Hindlimb muscle (tissue), 1 donor: Measurements from ENCODE around the gene MFRP. TPM values are rescaled to one million over a fixed set of nuclear protein-coding genes. Genes with fewer than 3 reads are reported as not detected.

Source experiments
- DNase-seq: peaks from one replicate; pipeline ENCODE4 v3.0.0-alpha.2; 2013
- polyA plus RNA-seq: library from polyadenylated mRNA; unstranded; fragments of 120-200 nt; gene quantifications from one replicate; pipeline ENCODE4 v1.2.1, GENCODE V29; 2013; ENCODE audit not compliant: insufficient read length

Gene MFRP
- polyA plus RNA-seq, 1 donor, result not detected

DNA sequence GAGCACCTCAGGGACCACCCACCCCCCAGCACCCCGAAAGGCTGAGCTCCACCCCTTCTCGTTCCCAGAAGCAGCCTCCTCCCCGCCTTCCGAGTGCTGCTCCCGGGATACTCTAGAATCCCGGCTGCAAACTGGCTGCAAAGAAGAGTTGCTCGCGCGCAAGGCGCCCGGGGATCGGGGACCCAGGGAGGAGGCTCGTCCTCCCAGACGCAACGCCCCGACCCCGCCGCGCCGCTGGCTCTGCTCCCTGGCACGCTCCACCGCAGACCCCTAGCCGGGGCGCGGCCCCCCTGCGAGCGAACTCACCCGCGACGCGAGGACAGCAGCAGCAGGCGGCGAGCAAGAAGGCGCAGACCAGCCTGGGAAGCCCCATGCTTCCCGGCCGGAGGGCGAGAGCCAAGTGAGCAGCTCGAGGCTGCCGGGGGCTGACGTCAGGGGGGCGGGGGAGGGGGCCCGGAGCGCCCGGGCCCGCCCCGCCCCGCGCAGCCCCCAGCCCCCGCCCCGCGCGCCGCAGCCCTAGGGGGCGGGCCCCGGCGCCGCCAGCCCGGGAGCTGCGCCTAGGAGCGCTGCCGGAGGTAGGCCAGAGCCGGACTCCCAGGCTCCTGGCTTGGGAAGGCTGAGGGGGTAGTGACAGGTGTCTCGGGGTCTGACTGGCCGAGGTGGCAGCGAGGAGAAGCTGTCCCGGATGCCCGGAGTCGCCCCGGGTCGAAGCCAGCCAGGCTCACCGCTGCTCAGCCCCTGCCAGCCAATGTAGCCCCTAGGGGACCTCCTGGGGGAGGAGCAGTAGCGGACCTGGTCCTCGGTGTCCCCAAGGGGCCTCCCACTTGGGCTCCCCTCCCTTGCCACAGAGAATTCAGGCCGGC, 29.5 kb downstream of the MFRP start, which contains the start of gene MCAM:
MCAM (minus strand) TSS at position 402 of the 863 bp plus-strand sequence; CDS start at position 373, 29 bp downstream.
- DNase-seq, result no peak

DNA sequence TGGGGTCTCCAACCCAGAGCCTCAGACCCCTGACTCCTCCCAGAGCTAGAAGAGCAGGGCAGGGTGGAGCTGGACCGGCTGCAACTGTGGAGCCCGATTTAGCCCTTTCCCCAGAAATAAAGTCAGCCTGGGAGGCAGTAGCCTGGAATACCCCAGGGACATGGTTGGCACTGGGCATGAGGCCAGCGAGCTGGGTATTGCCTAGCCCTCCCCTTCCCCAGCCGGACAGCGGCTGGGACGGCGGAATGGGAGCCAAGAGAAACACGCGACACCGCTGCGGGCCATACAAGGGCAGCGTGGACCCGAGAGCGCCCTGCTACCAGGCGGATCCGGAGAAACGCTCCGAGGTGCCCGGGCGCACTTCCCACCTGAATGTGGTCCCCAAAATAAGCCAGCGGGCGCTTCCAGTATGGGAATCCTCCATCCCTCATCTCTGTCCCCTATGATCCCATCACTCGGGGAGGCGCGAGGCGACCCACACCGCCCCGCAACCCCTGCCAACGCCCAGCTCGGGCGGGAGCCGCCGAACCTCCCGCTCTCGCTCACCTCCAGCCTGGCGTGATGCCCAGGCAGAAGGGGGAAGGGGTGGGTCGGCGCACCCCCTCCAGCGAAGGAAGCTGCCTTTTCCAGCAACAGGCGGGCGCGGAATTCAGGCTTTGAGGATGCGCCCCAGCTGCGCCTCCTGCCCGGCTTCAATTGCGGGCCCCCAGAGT, 30.3 kb downstream of the MFRP start:
- DNase-seq, result peak; percentile 50

DNA sequence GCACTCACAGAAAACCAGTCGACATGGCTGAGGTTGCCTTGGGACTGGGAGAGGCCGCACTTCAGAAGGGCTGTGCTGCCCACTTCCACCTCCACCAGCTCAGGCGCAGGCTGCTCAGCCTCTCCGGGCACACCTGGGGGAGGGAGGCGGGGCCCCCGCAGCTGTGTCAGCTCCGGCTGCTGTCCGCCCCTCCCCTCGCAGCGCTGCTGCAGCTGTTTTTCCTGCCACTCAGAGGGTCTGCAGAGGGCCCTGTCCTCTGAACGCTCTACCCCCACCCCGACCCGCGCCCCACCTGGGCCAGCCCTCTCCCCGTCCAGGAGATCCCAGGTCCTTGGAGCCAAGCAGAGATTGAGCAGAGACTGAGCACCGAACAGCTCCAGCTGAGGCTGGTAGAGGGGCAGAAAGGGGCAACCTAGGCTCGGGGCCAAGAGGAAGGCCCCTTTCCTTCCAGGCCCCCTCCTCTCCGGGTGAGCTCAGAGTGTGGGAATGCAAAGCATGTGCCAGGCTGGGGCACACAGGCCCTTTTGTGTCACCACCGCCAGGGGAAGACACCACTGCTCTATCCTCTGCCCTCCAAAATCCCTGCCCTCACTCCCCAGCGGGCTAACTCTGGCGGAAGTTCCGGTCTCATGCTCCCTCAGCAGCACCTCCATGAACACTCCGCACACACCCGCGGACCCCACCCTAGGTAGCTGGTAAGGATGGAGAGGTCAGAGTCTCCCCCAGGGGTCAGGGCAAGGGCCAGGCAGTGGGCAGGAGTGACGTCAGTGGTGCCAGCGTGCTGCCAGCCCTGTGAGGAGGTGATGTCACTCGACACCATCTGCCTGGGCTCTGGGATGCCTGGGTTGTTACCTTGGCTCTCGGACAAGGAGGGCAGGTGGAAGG, 31.1 kb downstream of the MFRP start:
- no peak for DNase-seq

DNA sequence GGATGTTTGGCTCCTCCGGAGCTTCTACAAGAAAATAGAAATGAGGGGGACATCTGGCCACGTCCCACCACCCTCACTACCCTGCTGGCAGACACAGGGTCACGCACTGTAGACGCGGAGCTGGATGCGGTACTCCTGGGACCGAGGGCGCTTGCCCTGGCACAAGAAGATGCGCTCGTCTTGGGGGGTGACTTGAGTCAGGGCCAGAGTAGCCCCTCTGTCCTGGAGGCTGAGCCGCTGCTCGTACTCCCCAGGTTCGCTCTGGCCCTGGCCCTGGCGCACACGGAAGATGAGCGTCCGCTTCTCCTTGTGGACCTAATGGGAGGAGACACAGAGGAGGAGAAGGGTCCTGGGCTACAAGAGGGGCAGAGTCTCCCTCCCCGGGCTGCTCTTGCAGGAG, 31.8 kb downstream of the MFRP start:
- no peak for DNase-seq

DNA sequence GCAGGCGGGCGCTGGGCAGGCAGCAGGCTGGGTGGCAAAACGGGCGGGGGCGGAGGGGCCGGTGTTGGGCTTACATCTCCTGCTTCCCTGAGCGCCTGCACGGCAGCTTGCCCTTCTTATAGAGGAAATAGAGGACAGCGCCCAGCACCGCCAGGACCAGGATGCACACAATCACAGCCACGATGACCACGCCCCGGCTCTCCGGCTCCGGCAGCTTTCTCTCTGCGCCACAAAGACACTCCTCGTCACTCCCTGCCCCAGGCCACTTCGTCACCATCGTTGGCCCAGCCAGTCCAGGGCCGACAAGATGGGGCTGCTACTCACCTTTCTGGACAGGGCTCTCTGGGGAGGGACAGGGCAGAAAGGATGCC, 35.8 kb downstream of the MFRP start:
- DNase-seq, result no peak

DNA sequence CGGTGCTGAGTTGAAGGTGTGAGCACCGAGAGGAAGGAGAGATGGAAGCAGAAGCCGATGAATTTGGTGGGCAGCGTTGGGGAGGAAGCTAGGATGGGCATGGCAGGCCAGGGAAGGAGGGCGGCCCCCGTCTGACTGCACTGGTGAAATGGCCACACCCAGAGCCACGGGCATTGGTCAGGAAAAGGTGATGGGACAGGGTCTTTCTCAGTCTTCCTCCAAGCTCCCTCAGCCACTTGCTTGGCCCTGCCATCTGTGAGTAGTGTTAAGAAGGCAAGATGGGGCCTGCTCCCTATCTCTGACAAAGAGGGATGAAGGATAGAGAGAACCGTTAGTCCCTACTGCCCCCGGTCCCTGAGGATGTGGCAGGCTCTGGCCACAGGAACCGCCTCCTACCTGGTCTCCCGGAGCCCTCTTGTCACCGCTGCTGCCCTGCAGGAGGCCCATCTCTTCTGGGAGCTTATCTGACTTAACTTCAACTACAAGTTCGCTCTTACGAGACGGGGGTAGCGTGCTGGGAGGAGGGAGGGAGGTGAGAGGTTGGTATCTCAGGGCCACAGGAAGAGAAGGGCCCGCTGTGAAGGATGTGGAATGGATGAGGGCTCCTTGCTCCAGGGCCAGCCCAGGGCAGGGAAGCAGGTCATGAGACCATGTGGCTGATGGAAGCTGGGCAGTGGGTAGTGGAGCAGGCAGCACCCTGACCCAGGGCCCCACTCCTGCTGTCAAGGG, 36.4 kb downstream of the MFRP start:
- DNase-seq, result no peak

DNA sequence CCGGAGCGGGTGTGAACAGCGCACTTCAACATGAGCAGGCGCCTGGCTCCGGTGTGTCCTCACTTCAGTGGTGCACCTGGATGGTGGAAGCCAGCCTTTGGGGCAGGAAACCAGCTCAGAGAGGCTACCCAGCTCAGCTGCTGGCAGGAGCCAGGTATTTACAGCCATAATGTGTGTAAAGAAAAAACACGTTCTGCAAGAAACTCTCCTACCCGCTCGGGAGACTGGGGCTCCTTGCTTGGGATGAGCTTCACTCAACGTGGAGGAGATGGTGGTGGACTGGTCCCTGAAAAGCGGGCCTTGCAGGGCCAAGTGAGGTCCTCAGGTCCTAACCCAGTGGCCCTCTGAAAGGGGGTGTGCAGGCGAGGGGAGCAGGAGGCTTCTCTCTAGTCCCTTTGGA, 37.1 kb downstream of the MFRP start:
- no peak for DNase-seq

DNA sequence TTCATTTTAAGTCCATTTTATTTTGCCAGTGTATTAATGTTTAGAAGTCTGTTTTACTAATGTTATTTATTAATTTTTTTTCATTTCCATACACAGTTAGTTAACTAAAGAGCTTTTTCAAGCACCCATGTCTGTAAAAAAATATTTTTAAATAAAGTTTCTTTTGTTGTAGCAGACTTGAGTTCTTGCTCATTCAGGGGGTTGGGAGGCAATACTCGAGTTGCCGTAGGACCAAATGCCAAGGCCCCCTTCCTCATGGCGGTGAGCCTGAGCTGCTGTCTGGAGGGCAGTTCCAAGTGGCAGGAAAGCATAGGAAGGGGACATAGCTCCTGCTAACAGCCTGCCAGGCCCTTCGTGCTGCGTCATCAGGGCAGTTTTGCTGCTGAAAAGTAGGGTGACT, 38.5 kb downstream of the MFRP start:
- no peak for DNase-seq

DNA sequence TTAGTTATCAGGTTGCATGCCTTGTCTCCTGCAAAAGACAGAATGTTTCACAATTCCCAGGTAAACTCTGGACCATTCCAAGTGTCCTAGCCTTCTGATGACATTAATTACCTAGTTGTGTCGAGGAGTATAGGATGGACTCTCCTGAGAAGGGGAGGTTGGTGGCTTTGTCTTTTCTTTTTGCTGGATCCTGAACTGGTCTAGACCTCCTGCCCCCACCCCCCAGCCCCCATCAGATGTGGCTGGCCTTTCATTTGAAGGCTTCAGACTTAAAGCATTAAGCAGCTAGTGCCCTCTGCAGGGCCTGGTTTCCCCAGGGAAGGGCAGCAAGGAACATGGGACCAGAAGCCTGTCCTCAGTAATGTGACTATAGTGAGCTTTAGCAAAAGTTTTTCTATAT, 39.3 kb downstream of the MFRP start:
- no peak for DNase-seq

DNA sequence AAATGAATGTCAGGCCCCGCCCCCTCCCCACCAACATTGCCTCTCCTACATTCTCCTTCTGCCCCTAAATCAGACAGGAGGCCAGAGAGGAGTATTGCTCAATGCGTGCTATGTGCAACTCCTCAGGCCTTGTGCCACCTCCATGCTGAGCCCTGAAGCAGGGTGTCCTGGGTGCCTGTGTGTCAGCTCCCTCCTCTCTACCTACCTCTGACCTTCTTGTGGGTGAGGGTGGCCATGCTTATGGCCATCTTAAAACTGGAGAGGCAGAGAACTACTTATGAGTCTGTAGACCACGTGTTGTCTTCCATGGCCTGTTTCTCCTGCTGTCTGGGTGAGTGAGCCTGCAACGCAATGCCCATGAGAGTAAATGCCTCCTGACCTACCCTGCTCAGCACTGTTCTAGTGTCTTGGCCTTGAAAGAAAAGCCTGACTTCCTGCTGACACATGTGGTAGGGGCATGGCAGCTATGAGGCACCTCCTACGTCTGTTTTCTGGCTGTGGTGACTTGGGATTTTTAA, 40.1 kb downstream of the MFRP start:
- DNase-seq, result no peak

DNA sequence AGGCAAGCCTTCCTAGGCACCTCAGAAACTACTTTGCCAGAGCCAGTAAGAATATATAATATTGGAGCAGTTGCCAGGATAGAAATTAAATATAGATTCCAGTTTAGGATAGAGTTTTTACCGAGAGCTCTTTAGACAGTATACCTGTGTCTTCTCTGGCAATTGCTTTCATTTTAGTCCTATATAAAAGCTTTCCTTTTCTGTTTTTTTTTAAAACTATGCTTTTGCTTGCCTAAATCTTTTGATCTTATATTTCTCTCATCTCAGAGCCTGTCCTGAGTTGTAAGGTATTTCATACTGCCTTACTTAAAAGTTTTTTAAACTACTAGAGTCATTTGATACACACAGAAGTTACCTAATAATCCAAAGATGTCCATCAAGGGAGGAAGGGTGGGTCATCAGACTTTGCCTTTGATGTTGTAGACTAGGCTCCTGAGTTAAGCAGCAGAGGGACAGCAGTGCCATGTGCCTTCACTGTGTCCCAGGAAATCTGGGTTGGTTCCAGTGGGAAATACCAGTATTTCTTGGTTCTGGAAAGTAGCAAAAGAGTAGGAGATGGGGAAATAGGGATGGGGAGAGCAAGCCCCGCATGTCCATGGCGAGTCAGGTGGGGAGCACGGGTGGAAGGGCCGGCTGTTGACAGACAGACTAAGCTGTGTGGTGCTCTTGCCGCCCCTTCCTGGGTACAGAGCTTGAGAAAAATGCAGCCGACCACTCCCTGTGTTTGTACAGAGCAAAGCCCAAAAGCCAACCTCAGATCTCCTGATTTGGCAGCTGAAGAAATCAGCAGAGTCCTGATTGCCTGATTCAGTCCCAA, 40.7 kb downstream of the MFRP start:
- no peak for DNase-seq

DNA sequence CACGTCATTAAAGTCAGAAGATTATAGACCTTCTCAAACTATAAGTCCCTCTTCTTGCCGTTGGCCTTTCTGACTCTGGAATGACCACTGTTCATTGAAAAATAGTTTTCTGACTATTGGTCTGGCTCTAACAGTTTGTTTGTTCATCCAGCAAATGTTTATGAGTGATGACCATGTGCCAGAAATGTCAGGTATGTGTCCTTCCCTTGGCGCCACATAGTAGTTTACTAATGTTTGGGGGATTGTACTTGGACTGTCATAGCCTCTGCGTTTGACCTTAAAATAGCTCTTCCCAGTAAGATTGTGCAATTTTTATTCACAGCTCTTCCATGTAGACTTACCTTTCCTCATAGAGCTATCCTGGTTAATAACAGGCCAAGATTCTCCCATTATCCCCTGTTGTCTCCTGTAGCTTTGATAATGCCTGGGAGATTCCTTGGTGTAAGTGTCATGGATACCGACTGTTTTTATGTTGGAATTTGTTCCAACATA, 43.2 kb downstream of the MFRP start:
- DNase-seq, result no peak

DNA sequence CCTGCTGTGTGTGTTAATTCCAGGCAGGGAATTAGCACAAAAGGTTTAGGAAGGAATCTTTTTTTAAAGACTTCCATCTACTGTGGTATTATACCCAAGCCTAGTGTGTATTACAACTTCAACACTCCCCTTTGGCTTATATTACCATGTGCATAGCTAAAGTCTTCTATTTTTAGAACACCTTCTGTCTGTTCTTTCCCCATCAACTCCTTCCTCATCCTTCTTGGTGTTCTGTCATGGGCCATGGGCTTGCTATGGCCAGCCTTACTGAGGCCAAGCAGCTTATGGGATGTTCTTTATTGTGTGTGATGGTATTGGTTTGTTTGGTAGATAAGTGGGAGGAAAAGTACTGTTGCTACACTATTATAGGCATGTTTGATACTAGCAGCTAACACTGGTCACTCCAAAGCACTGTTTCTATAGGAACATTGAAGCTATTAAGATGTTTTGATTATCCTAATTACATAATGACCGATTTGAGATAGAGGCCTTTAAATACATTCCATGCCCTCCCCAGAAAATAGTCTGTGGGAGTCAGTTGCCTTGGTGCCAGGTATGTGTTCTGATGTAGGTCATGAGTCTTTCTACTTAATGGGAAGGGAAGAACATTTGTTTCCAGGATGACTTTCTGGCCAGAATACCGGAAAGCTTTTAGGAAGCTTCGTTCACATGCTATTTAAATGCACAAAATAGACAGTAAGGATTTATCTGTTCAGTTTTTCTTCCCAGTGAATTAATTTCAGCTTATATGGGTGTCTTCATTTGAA, 46.1 kb downstream of the MFRP start:
- no peak for DNase-seq

DNA sequence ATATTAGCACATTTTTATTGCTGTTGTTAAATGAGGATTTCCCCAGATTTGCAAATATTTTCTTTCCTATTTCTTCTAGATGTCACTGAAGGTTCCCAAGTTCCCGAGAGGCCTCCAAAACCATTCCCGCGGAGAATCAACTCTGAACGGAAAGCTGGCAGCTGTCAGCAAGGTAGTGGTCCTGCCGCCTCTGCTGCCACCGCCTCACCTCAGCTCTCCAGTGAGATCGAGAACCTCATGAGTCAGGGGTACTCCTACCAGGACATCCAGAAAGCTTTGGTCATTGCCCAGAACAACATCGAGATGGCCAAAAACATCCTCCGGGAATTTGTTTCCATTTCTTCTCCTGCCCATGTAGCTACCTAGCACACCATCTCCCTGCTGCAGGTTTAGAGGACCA, 47.1 kb downstream of the MFRP start:
- no peak for DNase-seq

DNA sequence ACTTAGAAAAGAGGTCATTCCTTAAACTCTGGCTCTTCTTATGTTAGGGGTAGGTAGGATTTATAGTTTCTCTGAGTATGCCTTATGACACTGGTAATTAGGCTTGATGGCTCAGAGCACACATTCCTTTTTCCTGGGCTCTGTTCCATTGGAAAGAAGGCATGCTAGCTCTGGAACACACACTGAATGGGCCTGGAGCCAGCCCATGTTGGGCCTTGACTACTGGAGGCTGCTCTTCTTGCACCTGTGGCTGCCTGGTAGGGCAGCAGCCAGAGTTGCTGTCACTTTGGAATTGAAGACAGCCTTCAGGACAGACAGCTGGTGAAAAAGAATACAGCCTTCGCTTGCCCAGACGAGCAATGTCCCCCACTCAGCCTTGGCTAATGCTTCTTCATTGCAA, 47.8 kb downstream of the MFRP start:
- peak; percentile 59 for DNase-seq

DNA sequence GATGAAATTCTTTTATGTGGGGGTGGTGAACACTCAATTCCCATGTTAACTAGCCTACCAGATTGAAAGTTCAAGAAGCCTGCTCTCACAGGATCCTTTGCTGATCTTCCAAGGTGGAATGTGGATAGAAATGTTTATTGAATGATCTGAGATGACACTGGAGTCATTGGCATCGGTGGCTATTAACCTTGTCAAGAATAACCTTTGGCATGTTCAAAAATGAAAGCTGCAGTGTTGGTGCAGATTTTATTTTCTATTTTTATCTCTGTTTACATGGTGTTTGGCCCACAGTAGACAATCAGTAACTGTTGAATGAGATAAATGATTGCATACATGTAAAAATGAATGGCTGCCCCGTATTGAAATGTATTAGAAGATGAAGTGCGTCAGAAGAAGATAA, 48.6 kb downstream of the MFRP start:
- DNase-seq, result no peak

DNA sequence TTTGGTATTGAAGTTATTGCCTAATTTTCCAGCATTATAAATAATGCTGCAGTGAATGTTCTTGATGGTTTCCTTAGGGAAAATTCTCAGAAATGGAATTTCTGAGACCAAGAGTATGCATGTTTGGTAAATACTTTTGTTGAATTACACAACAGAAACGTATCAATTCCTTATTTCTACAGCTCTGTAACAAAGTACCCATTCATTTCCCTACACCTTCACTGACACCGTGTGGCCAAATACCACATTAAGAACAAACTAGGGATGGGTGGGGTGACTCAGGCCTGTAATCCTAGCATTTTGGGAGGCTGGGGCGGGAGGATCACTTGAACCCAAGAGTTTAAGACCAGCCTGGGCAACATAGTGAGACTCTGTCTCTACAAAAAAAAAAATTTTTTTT, 51.3 kb downstream of the MFRP start:
- DNase-seq, result no peak

DNA sequence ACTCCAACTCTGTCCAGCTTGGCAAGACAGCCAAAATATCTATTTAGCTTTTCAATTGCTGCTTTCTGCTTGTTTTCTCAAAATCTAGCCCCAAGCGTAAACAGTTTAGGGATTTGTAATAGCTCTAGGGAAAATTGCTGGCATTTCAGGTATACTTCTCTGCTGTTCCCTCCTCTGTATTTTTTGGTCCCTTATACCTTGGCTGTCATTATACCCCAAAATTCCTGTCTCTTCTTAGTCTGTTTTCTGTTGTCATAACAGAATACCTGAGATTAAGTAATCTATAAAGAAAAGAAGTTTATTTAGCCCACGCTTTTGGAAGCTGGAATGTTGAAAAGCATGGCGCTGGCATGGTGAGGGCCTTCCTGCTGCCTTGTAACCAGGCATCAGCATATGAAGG, 53.0 kb downstream of the MFRP start:
- DNase-seq, result no peak

DNA sequence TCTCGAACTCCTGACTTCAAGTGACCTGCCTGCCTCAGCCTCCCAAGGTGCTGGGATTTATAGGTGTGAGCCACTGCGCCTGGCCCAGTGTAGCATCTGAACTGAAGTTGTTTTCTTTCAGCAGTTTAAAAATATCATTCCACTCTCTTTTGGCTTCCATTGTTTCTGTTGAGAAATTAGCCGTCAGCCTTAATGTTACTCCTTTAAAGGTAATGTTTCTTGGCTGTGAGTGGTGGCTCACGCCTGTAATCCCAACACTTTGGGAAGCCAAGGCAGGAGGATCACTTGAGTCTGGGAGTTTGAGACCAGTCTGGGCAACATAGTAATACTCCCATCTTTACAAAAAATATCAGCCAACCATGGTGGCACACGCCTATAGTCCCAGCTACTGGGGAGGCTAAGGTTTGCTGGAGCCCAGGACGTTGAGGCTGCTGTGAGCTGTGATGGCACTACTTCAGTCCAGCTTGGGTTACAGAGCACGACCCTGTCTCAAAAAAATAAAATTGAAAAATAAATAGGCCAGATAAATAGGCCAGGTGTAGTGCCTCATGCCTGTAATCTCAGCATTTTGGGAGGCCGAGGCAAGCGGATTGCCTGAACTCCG, 55.5 kb downstream of the MFRP start:
- DNase-seq, result no peak
